Karpas-422 (cell line): ENCODE measurements around the gene CCDC33. TPM values are rescaled to one million over a fixed set of nuclear protein-coding genes. Genes with fewer than 3 reads are reported as not detected.

Experiments
- DNase-seq: peaks from one replicate; pipeline ENCODE4 v3.0.0-alpha.2; 2015
- H2AFZ ChIP-seq: fragments of 200-600 bp; sonication (generic); 2 replicates; pipeline ENCODE4 v1.6.1; 2014; ENCODE audit warnings: antibody characterized with exemption, low read length, mixed read lengths
- H3K27ac ChIP-seq: fragments of 200-600 bp; sonication (generic); 2 replicates; pipeline ENCODE4 v1.5.1; 2014; ENCODE audit warnings: mild to moderate bottlenecking, low read length, moderate library complexity
- H3K27me3 ChIP-seq: fragments of 200-600 bp; sonication (generic); 2 replicates; pipeline ENCODE4 v1.6.1; 2014; ENCODE audit warnings: low read length, mixed read lengths
- H3K36me3 ChIP-seq: fragments of 200-600 bp; sonication (generic); 2 replicates; pipeline ENCODE4 v1.6.1; 2014; ENCODE audit warnings: low read length, mixed read lengths; ENCODE audit not compliant: insufficient read depth
- H3K4me1 ChIP-seq: fragments of 200-600 bp; sonication (generic); 2 replicates; pipeline ENCODE4 v1.6.1; 2014; ENCODE audit warnings: mild to moderate bottlenecking, low read length, mixed read lengths
- H3K4me2 ChIP-seq: fragments of 200-600 bp; sonication (generic); 2 replicates; pipeline ENCODE4 v1.6.1; 2014; ENCODE audit warnings: low read length, low read depth, mild to moderate bottlenecking; ENCODE audit not compliant: poor library complexity, severe bottlenecking
- H3K4me3 ChIP-seq: fragments of 200-600 bp; sonication (generic); 2 replicates; pipeline ENCODE4 v1.5.1; 2014; ENCODE audit warnings: mild to moderate bottlenecking, antibody characterized with exemption, low read length, mixed read lengths
- H3K79me2 ChIP-seq: fragments of 200-600 bp; sonication (generic); 2 replicates; pipeline ENCODE4 v1.6.1; 2014; ENCODE audit warnings: mild to moderate bottlenecking, low read length, mixed read lengths
- H3K9ac ChIP-seq: fragments of 200-600 bp; sonication (generic); 2 replicates; pipeline ENCODE4 v1.6.0; 2014; ENCODE audit warnings: low read length
- H3K9me2 ChIP-seq: fragments of 200-600 bp; sonication (generic), shearing (Covaris generic); replicated peaks from 2 replicates; pipeline ENCODE4 v1.6.0; 2014; ENCODE audit warnings: mild to moderate bottlenecking, low read length, moderate library complexity; ENCODE audit not compliant: insufficient read depth
- H3K9me3 ChIP-seq: fragments of 300-700, 200-600 bp; sonication (generic); 2 replicates; pipeline ENCODE4 v1.6.1; 2014; ENCODE audit warnings: low read length, mixed read lengths
- H4K20me1 ChIP-seq: fragments of 200-600 bp; sonication (generic); 2 replicates; pipeline ENCODE4 v1.6.1; 2014; ENCODE audit warnings: mild to moderate bottlenecking, antibody characterized with exemption, low read length, low read depth; ENCODE audit not compliant: insufficient read depth
- total RNA-seq: library from RNA; depleted of rRNA; stranded (reverse); fragments of >200 nt; shearing (Covaris generic); gene quantifications from 2 replicates; pipeline ENCODE4 v1.2.3, GENCODE V29; 2014; ENCODE audit warnings: low replicate concordance

The CCDC33 gene
- total RNA-seq, 1 experiment from 2014 or later = not detected

DNA sequence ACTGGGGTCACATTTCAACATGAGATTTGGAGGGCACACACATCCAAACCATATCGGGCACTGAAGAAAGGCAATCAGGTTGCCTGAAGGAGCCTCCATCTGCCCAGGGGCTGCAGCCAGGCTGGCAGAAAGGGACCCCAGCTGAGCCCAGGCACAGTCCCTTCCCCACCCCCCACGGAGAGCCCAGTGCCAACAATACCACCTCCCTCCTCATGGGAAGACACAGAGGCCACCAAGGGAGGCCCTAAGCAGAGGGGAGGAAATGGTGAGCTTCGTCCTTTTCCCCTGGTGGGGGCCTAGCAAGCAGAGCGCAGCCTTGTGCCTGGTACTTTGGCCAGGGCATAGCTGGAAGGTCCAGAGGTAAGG lies 30.6 kb upstream of the CCDC33 start:
- Histone ChIP-seq H2AFZ (no peak overlapping the region), H3K4me3 (no peak overlapping the region), H3K36me3 (no peaks in the 10 kb centered on the region), H3K9me2 (no peaks in the 10 kb centered on the region), H3K9me3 (no peaks in the 10 kb centered on the region), H3K27ac (no peak overlapping the region), H3K79me2 (no peaks in the 10 kb centered on the region), H4K20me1 (no peaks in the 10 kb centered on the region; the same call in 1 of the 2 replicates), H3K9ac (no peak overlapping the region), H3K27me3 (no peaks in the 10 kb centered on the region), H3K4me2 (no peak overlapping the region), H3K4me1 (no peaks in the 10 kb centered on the region)
- no peak for DNase-seq

DNA sequence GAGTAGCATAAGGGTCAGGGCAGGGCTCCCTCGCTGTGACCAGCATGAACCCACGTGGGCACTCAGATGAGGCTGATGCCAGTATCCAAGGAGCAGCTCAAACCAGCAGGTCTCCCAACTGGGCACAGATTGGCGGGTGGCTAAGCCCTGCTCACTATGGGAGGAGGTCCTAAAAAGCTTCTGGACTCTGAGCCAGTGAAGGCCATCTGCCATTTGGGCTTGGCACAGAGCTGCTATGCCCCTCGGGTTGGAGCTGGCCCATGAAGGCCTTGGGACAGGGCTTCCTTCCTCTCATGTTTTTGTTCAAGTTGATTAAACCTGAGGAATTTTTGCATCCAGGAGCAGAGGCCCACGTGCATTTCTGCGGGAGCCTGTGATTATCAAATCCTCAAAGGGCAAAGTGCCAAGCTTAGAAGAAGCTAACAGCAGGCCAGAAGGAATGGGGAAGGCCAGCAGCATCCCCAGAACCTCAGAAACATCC lies 29.3 kb upstream of the CCDC33 start:
- H3K4me3 ChIP-seq = no peak overlapping the region
- no peak overlapping the region for H2AFZ ChIP-seq
- H4K20me1 ChIP-seq = no peaks in the 10 kb centered on the region; the same call in 1 of the 2 replicates
- H3K9me2 ChIP-seq = no peaks in the 10 kb centered on the region
- H3K79me2 ChIP-seq = no peaks in the 10 kb centered on the region
- H3K27me3 ChIP-seq = no peaks in the 10 kb centered on the region
- no peak overlapping the region for H3K4me2 ChIP-seq
- H3K9ac ChIP-seq = no peak overlapping the region
- no peaks in the 10 kb centered on the region for H3K36me3 ChIP-seq
- no peak overlapping the region for H3K27ac ChIP-seq
- no peaks in the 10 kb centered on the region for H3K4me1 ChIP-seq
- no peak for DNase-seq
- no peaks in the 10 kb centered on the region for H3K9me3 ChIP-seq

- no peaks in the 10 kb centered on the region for H3K36me3 ChIP-seq
- no peaks in the 10 kb centered on the region for H3K79me2 ChIP-seq
- H3K9ac ChIP-seq = no peak overlapping the region
- no peaks in the 10 kb centered on the region for H3K9me2 ChIP-seq
- no peak overlapping the region for H3K4me3 ChIP-seq
- no peaks in the 10 kb centered on the region for H3K9me3 ChIP-seq
- no peaks in the 10 kb centered on the region for H3K27me3 ChIP-seq
- no peak overlapping the region for H3K4me2 ChIP-seq
- no peak overlapping the region for H3K27ac ChIP-seq
- no peak for DNase-seq
- H3K4me1 ChIP-seq = no peaks in the 10 kb centered on the region
- H2AFZ ChIP-seq = no peak overlapping the region
- H4K20me1 ChIP-seq = no peaks in the 10 kb centered on the region
Observed at GRCh38 chr15:74207652-74208440, 28.3 kb upstream of the CCDC33 start.

DNA sequence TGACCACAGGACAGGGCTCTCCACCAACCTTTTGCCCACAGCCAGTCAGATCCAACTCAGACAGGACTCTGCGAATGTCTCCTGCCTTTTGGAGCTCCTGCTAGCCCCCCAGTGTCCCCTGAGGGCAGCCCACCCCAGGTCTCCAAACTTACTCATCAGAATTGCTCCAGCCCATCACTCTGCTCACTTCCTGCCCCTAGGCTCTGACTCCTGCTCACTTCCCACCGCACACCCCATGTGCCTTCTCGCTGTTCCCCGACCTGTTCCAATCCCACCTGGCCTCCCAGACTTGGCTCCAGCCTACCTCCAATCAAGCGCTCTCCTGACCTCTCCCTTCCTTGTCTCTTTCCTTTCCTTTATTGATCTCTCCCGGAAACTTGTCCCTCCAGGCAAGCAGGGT lies 27.6 kb upstream of the CCDC33 start:
- Histone ChIP-seq H3K9me3 (no peaks in the 10 kb centered on the region), H3K9me2 (no peaks in the 10 kb centered on the region), H3K79me2 (no peaks in the 10 kb centered on the region), H3K4me3 (no peak overlapping the region), H3K9ac (no peak overlapping the region), H3K27me3 (no peaks in the 10 kb centered on the region), H3K36me3 (no peaks in the 10 kb centered on the region), H2AFZ (no peak overlapping the region), H3K4me2 (no peak overlapping the region), H3K4me1 (no peaks in the 10 kb centered on the region), H3K27ac (no peak overlapping the region), H4K20me1 (no peaks in the 10 kb centered on the region)
- no peak for DNase-seq

DNA sequence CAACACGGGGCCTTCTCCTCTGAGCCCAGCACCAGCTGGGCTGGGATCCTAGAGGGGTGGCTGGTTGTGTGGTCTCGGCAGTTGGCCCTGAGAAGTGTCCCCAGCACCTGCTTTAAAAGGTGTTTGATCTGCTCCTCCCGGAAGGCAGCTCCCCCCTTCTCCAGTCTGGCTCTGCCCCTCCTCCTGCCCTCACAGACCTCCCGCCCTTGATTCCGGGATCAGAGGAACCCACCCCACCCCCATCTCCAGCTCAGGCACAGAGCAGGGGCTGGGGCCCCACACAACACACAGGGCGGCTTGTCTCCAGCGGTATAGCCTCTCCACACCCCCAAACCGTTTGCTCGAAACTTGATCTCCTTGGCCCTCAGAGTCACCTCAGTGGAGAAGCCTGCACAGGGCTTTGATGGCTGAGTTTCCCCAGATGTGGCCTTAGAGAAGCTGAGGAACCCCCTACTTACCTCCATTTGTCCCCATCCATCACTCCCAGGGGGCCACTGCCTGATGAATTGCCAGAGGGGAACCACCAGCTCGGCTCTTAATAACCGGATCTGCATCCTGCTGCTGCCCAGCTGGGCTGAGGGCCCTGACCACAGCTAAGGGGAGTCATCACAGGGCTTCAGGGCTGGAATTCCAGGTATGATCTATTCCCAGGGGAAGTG lies 27.1 kb upstream of the CCDC33 start:
- no peaks in the 10 kb centered on the region for H3K79me2 ChIP-seq
- H3K9ac ChIP-seq = no peak overlapping the region
- H3K9me2 ChIP-seq = no peaks in the 10 kb centered on the region
- no peak overlapping the region for H3K4me3 ChIP-seq
- no peak overlapping the region for H3K4me2 ChIP-seq
- no peaks in the 10 kb centered on the region for H3K36me3 ChIP-seq
- no peak overlapping the region for H3K27ac ChIP-seq
- DNase-seq = no peak
- H2AFZ ChIP-seq = no peak overlapping the region
- H4K20me1 ChIP-seq = no peaks in the 10 kb centered on the region
- no peaks in the 10 kb centered on the region for H3K4me1 ChIP-seq
- H3K9me3 ChIP-seq = no peaks in the 10 kb centered on the region
- H3K27me3 ChIP-seq = no peaks in the 10 kb centered on the region

DNA sequence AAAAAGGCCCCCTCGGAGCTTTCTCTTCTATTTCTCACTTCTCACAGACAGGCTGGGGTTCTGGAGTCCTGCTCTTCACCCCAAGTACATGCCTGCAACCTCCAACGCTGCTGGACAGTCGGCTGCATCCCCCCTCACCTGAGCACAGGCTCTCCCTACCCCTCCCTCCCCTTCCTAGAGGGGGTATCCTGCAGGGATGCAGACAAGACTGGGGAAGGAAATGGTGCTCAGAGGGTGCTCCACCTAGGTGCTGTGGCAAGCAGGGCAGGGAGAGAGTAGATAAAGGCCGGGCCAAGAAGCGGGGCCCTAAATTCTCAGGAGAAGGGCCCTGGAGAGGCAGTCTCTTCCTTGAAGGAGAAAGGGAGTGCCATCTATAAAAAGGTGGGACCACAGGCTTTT lies 26.6 kb upstream of the CCDC33 start:
- H3K9me3 ChIP-seq = no peaks in the 10 kb centered on the region
- no peak overlapping the region for H3K27ac ChIP-seq
- DNase-seq = no peak
- no peaks in the 10 kb centered on the region for H3K79me2 ChIP-seq
- no peaks in the 10 kb centered on the region for H3K9me2 ChIP-seq
- no peak overlapping the region for H2AFZ ChIP-seq
- H3K9ac ChIP-seq = no peak overlapping the region
- no peaks in the 10 kb centered on the region for H3K4me1 ChIP-seq
- no peaks in the 10 kb centered on the region for H3K27me3 ChIP-seq
- no peak overlapping the region for H3K4me3 ChIP-seq
- H3K36me3 ChIP-seq = no peaks in the 10 kb centered on the region
- no peaks in the 10 kb centered on the region for H4K20me1 ChIP-seq
- no peak overlapping the region for H3K4me2 ChIP-seq

DNA sequence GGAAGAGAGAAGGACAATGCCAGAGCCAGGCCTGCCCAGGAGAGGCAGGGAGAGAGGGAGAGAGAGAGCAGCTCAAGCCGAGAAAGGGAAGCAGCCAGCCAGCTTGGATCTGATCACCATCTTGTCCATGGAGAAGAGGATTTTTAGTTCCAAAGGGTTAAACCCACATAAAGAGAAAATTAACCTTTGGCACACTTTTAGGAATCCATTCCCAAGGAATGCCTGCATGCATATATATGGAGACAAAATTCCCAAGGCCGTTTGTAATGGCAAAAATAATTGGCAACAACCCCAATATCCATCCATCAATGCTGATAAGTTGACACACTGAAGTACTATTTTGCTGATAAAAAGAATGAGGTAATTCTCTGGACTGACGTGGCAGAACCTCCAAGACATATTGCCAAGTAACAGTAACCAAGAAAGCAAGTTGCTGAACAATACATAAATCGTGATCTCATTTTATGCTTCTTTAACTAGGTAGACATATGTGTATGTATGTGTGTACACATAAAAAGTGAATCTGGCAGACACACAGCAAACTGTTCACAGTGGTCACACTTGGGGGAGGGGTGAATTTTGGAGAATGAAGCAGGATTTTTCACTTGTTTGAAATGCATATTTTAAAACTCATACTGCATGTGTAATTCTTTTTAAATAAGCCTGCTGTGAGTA lies 26.0 kb upstream of the CCDC33 start:
- Histone ChIP-seq H3K9me2 (no peaks in the 10 kb centered on the region), H3K9ac (no peak overlapping the region), H3K36me3 (no peaks in the 10 kb centered on the region), H3K27me3 (no peaks in the 10 kb centered on the region), H4K20me1 (no peaks in the 10 kb centered on the region), H3K27ac (no peak overlapping the region), H3K4me3 (no peak overlapping the region), H2AFZ (no peak overlapping the region), H3K4me1 (peaks cover 3% of the 10 kb centered on the region; the same call in 1 of the 2 replicates), H3K9me3 (no peaks in the 10 kb centered on the region), H3K4me2 (no peak overlapping the region), H3K79me2 (no peaks in the 10 kb centered on the region)
- no peak for DNase-seq

DNA sequence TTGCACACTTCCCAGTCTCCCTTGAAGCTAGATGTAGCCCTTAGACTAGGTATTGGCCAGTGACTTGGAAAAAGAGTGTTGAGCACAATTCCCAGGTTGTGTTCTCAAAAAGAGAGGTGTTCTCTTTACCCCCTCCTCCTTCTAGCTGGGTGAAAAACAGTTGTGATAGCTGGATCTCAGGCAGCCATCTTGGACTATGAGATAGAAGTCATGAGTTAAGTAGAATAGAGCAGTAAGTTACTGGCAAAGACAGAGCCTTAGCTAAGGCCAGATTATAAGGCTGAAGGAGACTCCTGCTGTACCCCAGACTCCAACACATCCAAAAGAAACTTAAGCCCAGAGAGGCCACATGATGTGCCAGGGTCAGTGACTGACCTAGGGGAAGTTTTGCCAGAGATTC lies 25.4 kb upstream of the CCDC33 start:
- H3K27ac ChIP-seq = no peak overlapping the region
- H3K36me3 ChIP-seq = no peaks in the 10 kb centered on the region
- H3K4me1 ChIP-seq = peaks cover 3% of the 10 kb centered on the region; the same call in 1 of the 2 replicates
- no peak for DNase-seq
- H3K9me3 ChIP-seq = no peaks in the 10 kb centered on the region
- no peak overlapping the region for H2AFZ ChIP-seq
- no peaks in the 10 kb centered on the region for H3K27me3 ChIP-seq
- no peaks in the 10 kb centered on the region for H4K20me1 ChIP-seq
- no peaks in the 10 kb centered on the region for H3K79me2 ChIP-seq
- no peak overlapping the region for H3K4me2 ChIP-seq
- H3K4me3 ChIP-seq = no peak overlapping the region
- H3K9ac ChIP-seq = no peak overlapping the region
- no peaks in the 10 kb centered on the region for H3K9me2 ChIP-seq
